Measurements from ENCODE around the gene CHTOP.
"Not testable (repeated sequence)": the region's sequence is repeated elsewhere in the genome, so short reads cannot be mapped to it uniquely, and the experiment has no call there.

The CHTOP gene

DNA sequence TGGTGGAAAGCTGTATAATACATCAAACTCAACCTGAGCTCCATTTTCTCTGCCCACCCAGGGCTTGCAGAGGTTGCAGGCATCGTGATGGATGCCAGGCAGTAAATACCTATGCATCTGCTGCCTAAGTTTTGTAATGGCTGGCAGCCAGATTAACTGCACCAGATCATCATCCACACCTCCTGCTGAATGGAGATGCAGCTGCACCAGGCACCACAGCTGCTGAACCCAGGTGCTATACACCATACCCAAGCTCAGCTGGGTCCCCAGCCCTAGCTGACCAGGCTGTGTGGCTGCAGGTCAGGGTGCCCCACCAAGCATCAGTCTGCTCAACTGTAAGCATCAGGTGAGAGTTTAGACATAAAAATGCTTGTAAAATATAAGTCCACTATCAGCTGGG lies 17.9 kb downstream of the CHTOP start:
- peaks cover 12% of the 10 kb centered on the region for H3K4me1 ChIP-seq (ENCODE audit: control insufficient read depth, insufficient read depth, low read length)
- H3K27me3 ChIP-seq (ENCODE audit: control insufficient read depth, insufficient read depth, low read length), result no peaks in the 10 kb centered on the region
- H3K4me3 ChIP-seq (ENCODE audit: low read length), result no peak overlapping the region
- H3K9me3 ChIP-seq (replicated peaks; ENCODE audit: low read length), result no peaks in the 10 kb centered on the region
- peaks cover 2% of the 10 kb centered on the region for H3K36me3 ChIP-seq (ENCODE audit: insufficient read depth, low read length)
- no peak overlapping the region for H3K9ac ChIP-seq (ENCODE audit: low read depth, low read length)
- H3K4me2 ChIP-seq (ENCODE audit: low read length), result no peak overlapping the region

DNA sequence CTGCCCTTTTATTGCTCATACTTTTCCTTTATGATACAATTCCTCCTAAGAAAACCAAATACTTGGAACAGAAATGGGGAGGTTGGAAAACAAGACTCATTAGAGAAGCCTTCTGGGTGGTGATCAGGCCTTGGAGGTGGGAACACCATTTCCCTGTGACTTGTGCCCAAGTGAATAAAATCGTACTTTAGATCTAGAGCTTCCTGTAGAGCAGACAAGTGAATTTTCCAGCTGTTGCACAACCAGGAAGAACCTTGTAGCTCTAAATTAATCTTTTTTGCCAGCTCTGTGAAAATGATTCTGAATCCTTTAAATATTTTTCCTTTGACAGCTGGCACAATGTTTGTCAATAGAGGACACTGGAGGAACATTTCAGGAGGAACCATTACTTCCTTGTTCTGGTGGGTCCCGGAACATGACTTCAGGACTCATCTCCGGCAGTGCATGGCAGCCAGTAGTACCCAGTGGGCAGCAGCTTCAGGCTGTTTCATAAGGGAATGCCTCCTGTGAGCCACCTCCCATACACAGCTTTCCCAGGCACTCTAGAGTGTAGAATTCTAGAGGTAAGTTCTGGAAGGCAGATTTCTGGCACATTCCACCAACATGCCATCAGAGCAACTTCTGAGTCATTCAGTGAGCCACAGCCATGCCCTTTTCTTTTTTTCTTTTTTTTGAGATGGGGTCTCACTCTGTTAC lies 19.1 kb downstream of the CHTOP start:
- H3K36me3 ChIP-seq (ENCODE audit: insufficient read depth, low read length), result no peaks in the 10 kb centered on the region
- no peaks in the 10 kb centered on the region for H3K9me3 ChIP-seq (replicated peaks; ENCODE audit: low read length)
- no peak overlapping the region for H3K9ac ChIP-seq (ENCODE audit: low read depth, low read length)
- peaks cover 12% of the 10 kb centered on the region for H3K4me1 ChIP-seq (ENCODE audit: control insufficient read depth, insufficient read depth, low read length)
- H3K4me2 ChIP-seq (ENCODE audit: low read length), result peak overlapping the region; percentile 30
- H3K4me3 ChIP-seq (ENCODE audit: low read length), result no peak overlapping the region
- no peaks in the 10 kb centered on the region for H3K27me3 ChIP-seq (ENCODE audit: control insufficient read depth, insufficient read depth, low read length)

DNA sequence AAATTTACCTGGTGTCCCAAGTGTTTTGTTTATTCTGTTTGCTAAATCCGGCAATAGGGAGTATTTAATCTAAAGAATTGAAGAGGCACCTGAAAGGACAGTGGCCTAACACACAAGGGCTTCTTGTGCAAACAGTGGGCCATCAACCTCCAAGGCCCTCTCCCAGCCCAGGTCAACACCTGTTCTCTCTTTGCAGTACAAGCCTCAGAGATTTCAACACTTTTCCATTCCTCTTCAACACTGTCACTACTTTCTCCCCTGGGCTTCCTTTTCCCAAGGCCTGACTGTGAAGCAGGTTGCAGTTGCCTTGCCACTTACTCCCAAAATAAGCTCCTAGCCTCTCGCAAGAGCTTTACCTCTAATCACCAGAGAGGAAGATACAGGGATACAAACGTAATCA lies 21.5 kb downstream of the CHTOP start:
- H3K9me3 ChIP-seq (replicated peaks; ENCODE audit: low read length), result no peaks in the 10 kb centered on the region
- H3K36me3 ChIP-seq (ENCODE audit: insufficient read depth, low read length), result no peaks in the 10 kb centered on the region
- peaks cover 21% of the 10 kb centered on the region for H3K4me1 ChIP-seq (ENCODE audit: control insufficient read depth, insufficient read depth, low read length)
- H3K9ac ChIP-seq (ENCODE audit: low read depth, low read length), result no peak overlapping the region
- H3K4me3 ChIP-seq (ENCODE audit: low read length), result no peak overlapping the region
- H3K4me2 ChIP-seq (ENCODE audit: low read length), result no peak overlapping the region
- no peaks in the 10 kb centered on the region for H3K27me3 ChIP-seq (ENCODE audit: control insufficient read depth, insufficient read depth, low read length)

DNA sequence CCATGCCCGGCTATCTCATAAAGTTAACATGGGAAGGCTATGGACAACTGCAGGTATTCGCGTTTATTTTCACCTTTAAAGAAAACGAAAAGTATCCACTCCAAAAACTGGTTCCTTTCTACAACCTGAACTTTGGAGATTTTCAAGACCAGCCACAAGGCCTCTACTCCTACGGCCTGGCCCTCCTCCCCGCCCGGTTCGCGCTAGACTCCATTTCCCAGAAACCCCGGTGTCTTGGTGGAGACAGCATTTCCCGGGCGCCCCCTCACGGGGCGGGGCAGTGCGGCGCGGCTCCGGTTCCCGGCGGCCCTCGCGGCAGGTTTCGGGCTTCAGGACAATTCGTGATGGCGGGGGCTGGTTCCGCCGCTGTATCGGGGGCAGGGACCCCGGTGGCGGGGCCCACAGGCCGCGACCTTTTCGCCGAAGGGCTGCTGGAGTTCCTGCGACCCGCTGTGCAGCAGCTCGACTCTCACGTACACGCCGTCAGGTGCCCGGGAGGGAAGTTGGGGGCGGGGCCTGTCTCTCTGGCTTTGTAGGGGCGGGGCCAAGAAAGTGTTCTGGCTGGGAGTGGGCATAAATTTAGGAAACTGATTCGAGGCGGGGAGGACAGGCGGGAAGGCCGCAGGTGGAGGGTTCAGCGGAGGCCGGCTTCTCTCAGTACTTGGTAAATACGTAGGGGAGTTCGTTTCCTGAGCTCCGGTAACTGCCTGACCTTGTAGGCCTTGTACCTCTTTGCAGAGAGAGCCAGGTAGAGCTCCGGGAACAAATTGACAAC lies 24.7 kb downstream of the CHTOP start, which contains the start of gene SNAPIN:
Gene SNAPIN, plus strand, starts transcription at position 304 of the 775 bp plus-strand sequence. Its CDS starts 41 bp downstream, at position 345.
- H3K4me2 ChIP-seq (ENCODE audit: low read length), result peak within 1 kb of the TSS; percentile 91
- peak within 1 kb of the TSS; percentile 88 for H3K9ac ChIP-seq (ENCODE audit: low read depth, low read length)
- H3K4me3 ChIP-seq (ENCODE audit: low read length), result peak within 1 kb of the TSS; percentile 95
- H3K9me3 ChIP-seq (replicated peaks; ENCODE audit: low read length), result no peaks in the 10 kb centered on the region
- H3K4me1 ChIP-seq (ENCODE audit: control insufficient read depth, insufficient read depth, low read length), result peaks cover 12% of the 10 kb centered on the region
- H3K27me3 ChIP-seq (ENCODE audit: control insufficient read depth, insufficient read depth, low read length), result no peaks in the 10 kb centered on the region
- peaks cover 26% of the 10 kb centered on the region for H3K36me3 ChIP-seq (ENCODE audit: insufficient read depth, low read length)

DNA sequence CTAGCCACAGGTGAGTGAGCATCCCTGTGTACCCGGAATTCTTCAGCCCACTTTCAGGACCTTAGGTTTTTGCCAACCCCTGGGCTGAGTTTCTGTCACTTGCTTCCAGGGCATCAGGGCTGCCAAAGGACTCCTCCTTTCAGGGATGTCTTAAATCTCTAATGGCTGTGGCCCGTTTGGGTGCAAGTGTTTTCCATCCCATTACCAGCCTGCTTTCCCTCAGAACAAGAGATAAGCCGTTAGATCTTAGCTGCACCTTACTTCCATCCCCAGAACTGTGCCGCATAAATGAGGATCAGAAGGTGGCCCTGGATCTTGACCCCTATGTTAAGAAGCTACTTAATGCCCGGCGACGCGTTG lies 25.3 kb downstream of the CHTOP start:
- Histone ChIP-seq H3K4me3 (ENCODE audit: low read length) (peak overlapping the region; percentile 95), H3K4me1 (ENCODE audit: control insufficient read depth, insufficient read depth, low read length) (peaks cover 16% of the 10 kb centered on the region), H3K27me3 (ENCODE audit: control insufficient read depth, insufficient read depth, low read length) (no peaks in the 10 kb centered on the region), H3K9ac (ENCODE audit: low read depth, low read length) (peak overlapping the region; percentile 88), H3K4me2 (ENCODE audit: low read length) (peak overlapping the region; percentile 91), H3K36me3 (ENCODE audit: insufficient read depth, low read length) (peaks cover 31% of the 10 kb centered on the region), H3K9me3 (replicated peaks; ENCODE audit: low read length) (no peaks in the 10 kb centered on the region)

DNA sequence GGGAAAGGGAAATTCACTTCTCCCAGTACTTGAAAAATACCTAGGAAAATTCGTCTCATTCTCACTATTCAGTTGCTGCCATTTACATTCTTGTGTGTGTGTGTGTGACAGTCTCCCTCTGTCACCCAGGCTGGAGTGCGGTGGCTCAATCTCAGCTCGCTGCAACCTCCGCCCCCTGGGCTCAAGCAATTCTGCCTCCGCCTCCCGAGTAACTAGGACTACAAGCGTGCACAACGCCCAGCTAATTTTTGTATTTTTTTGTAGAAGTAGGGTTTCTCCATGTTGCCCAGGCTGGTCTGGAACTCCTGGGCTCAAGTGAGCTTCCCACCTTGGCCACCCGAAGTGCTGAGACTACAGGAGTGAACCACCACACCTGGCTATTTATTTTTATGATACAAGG lies 25.8 kb downstream of the CHTOP start:
- no peaks in the 10 kb centered on the region for H3K27me3 ChIP-seq (ENCODE audit: control insufficient read depth, insufficient read depth, low read length)
- peak overlapping the region; percentile 91 for H3K4me2 ChIP-seq (ENCODE audit: low read length)
- no peaks in the 10 kb centered on the region for H3K9me3 ChIP-seq (replicated peaks; ENCODE audit: low read length)
- peak overlapping the region; percentile 95 for H3K4me3 ChIP-seq (ENCODE audit: low read length)
- H3K9ac ChIP-seq (ENCODE audit: low read depth, low read length), result peak overlapping the region; percentile 88
- H3K36me3 ChIP-seq (ENCODE audit: insufficient read depth, low read length), result peaks cover 36% of the 10 kb centered on the region
- peaks cover 16% of the 10 kb centered on the region for H3K4me1 ChIP-seq (ENCODE audit: control insufficient read depth, insufficient read depth, low read length)

DNA sequence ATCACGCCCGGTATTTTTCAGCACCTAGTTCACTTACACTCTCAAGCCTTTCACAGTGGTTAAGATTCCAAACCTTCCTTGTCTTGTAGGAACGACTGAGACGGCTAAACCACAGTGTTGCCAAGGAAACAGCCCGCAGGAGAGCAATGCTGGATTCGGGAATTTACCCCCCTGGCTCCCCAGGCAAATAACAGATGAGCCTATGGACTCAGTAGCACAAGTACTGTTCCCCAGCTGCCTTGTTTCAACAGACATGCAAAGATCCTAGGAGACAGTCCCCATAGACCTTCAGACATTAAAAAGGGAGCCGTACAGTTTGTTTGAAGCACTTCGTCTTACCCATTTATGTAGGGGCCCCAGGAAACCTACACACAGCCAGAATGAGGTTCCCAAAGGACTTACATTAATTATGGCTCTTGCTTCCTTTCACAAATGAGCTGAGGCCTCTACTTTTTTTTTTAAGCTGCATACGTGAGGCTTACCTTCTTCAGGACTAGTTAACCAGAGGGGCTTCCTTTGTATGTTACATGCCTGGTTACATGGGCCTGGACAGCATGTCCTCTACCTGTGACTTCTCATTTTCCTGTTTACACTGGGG lies 27.3 kb downstream of the CHTOP start:
- Histone ChIP-seq H3K36me3 (ENCODE audit: insufficient read depth, low read length) (peaks cover 52% of the 10 kb centered on the region), H3K4me2 (ENCODE audit: low read length) (no peak overlapping the region), H3K4me1 (ENCODE audit: control insufficient read depth, insufficient read depth, low read length) (peaks cover 16% of the 10 kb centered on the region), H3K9me3 (replicated peaks; ENCODE audit: low read length) (no peaks in the 10 kb centered on the region), H3K27me3 (ENCODE audit: control insufficient read depth, insufficient read depth, low read length) (no peaks in the 10 kb centered on the region), H3K9ac (ENCODE audit: low read depth, low read length) (no peak overlapping the region), H3K4me3 (ENCODE audit: low read length) (no peak overlapping the region)

DNA sequence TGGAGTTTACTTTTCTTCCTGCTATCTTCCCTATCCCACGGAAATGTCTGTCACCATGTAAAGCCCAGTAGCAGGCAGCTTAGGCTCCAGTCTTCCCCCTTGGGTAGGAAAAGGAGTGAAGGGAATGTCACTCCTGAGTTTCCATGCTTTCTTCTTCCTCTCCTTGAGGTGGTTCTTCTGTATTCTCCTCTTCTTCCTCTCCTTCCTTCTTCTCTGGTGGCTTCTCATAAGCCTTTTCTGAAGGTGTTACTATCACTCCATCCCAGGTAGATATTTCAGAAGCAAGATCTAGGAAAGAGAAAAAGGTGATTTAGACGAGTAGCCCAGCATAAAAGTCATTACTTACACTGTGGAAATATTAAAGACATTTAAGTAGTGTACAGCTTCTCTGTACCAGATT lies 28.4 kb downstream of the CHTOP start:
- H3K9me3 ChIP-seq (replicated peaks; ENCODE audit: low read length), result no peaks in the 10 kb centered on the region
- peaks cover 16% of the 10 kb centered on the region for H3K4me1 ChIP-seq (ENCODE audit: control insufficient read depth, insufficient read depth, low read length)
- H3K36me3 ChIP-seq (ENCODE audit: insufficient read depth, low read length), result peaks cover 62% of the 10 kb centered on the region
- H3K27me3 ChIP-seq (ENCODE audit: control insufficient read depth, insufficient read depth, low read length), result no peaks in the 10 kb centered on the region
- no peak overlapping the region for H3K4me2 ChIP-seq (ENCODE audit: low read length)
- no peak overlapping the region for H3K4me3 ChIP-seq (ENCODE audit: low read length)
- no peak overlapping the region for H3K9ac ChIP-seq (ENCODE audit: low read depth, low read length)

DNA sequence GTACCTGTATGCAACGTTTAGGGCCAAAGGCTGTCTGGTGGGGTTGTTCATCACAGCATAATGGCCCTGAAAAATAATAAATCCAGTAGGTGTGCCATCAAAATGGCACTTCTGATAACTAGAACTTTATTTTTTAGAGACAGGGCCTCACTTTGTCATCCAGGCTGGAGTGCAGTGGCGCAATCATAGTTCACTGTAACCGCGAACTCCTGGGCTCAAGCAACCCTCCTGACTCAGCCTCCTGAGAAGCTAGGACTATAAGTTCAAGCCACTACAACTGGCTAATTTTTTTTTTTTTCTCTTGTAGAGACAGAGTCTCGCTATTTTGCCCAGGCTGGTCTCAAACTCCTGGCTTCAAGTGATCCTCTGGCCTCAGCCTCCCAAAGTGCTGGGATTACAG lies 29.3 kb downstream of the CHTOP start:
- Histone ChIP-seq H3K4me3 (ENCODE audit: low read length) (no peak overlapping the region), H3K4me1 (ENCODE audit: control insufficient read depth, insufficient read depth, low read length) (peaks cover 12% of the 10 kb centered on the region), H3K9me3 (replicated peaks; ENCODE audit: low read length) (no peaks in the 10 kb centered on the region), H3K4me2 (ENCODE audit: low read length) (no peak overlapping the region), H3K27me3 (ENCODE audit: control insufficient read depth, insufficient read depth, low read length) (no peaks in the 10 kb centered on the region), H3K36me3 (ENCODE audit: insufficient read depth, low read length) (peaks cover 72% of the 10 kb centered on the region), H3K9ac (ENCODE audit: low read depth, low read length) (no peak overlapping the region)

DNA sequence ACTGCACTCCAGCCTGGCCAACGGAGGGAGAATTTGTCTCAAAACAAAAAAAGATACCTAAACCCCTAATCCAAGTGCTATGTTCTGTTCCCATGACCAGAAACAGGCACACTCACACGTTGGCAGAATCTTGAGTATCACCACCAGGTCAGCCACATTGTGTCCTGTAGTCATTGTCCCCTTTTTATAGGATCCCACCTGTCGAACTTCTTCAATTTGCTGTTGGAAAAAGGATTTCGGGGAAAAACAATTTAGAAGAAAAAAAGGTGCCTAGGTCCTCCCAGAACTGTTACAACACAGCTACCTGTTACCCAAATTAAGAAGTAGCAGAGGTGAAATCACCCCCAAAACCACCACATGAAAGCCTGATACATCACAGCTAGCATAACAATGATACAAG lies 33.6 kb downstream of the CHTOP start:
- Histone ChIP-seq H3K9ac (ENCODE audit: low read depth, low read length) (no peak overlapping the region), H3K4me1 (ENCODE audit: control insufficient read depth, insufficient read depth, low read length) (peaks cover 16% of the 10 kb centered on the region), H3K27me3 (ENCODE audit: control insufficient read depth, insufficient read depth, low read length) (no peaks in the 10 kb centered on the region), H3K36me3 (ENCODE audit: insufficient read depth, low read length) (peaks cover 75% of the 10 kb centered on the region), H3K9me3 (replicated peaks; ENCODE audit: low read length) (no peaks in the 10 kb centered on the region), H3K4me3 (ENCODE audit: low read length) (no peak overlapping the region), H3K4me2 (ENCODE audit: low read length) (no peak overlapping the region)

DNA sequence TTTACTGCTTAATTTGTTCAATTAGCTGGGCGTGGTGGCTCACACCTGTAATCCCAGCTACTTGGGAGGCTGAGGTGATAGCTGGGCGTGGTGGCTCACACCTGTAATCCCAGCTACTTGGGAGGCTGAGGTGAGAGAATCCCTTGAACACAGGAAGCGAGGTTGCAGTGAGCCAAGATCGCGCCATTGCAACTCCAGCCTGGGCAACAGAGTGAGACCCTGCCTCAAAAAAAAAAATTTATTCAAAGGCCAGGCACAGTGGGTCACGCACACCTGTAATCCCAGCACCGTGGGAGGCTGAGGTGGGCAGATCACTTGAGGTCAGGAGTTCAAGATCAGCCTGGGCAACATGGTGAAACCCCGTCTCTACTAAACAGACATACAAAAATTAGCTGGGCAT lies 34.8 kb downstream of the CHTOP start:
- Histone ChIP-seq H3K4me2 (ENCODE audit: low read length) (peak overlapping the region; percentile 31), H3K36me3 (ENCODE audit: insufficient read depth, low read length) (peaks cover 64% of the 10 kb centered on the region), H3K4me1 (ENCODE audit: control insufficient read depth, insufficient read depth, low read length) (peaks cover 14% of the 10 kb centered on the region)
- not testable (repeated sequence) for H3K9ac ChIP-seq (ENCODE audit: low read depth, low read length); H3K27me3 ChIP-seq (ENCODE audit: control insufficient read depth, insufficient read depth, low read length); H3K9me3 ChIP-seq (replicated peaks; ENCODE audit: low read length); H3K4me3 ChIP-seq (ENCODE audit: low read length)
